Mammary epithelial cell (primary cell): ENCODE measurements around the gene SPSB4.

Experiments
- EZH2 ChIP-seq: IDR thresholded peaks from 2 replicates; pipeline ENCODE4 v1.6.1; 2012; ENCODE audit warnings: low read length, inconsistent platforms, borderline replicate concordance
- TF ChIP-seq, protein P1 (sequence below), 2 donors: IDR thresholded peaks in 1 of 2; conservative IDR thresholded peaks in 1 of 2; 2 replicates each; pipeline ENCODE4 v1.5.1; 2011 to 2012; ENCODE audit warnings: inconsistent platforms in 2 of 2, low read length in 2 of 2, mild to moderate bottlenecking in 2 of 2, control low read depth in 1 of 2, low read depth in 1 of 2; ENCODE audit not compliant: insufficient read depth in 1 of 2; ENCODE audit errors: extremely low read depth in 1 of 2

DNA sequence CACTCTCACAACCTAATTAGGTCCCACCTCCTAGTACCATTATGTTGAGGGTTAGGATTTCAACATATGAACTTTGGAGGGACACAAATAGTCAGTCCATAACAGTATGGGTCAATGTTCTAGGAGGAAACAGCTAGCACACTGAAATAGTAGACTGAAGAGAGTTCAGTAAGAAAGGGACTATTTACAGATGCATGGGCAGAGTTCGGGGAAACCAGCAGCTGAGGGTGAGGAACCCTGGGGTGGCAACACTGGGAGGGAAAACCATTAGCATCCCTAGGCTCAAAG is 102.5 kb downstream of the SPSB4 start:
- TF ChIP-seq, protein P1, sequence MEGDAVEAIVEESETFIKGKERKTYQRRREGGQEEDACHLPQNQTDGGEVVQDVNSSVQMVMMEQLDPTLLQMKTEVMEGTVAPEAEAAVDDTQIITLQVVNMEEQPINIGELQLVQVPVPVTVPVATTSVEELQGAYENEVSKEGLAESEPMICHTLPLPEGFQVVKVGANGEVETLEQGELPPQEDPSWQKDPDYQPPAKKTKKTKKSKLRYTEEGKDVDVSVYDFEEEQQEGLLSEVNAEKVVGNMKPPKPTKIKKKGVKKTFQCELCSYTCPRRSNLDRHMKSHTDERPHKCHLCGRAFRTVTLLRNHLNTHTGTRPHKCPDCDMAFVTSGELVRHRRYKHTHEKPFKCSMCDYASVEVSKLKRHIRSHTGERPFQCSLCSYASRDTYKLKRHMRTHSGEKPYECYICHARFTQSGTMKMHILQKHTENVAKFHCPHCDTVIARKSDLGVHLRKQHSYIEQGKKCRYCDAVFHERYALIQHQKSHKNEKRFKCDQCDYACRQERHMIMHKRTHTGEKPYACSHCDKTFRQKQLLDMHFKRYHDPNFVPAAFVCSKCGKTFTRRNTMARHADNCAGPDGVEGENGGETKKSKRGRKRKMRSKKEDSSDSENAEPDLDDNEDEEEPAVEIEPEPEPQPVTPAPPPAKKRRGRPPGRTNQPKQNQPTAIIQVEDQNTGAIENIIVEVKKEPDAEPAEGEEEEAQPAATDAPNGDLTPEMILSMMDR (conservative IDR thresholded peaks at IDR 0.05 in 1 of 2, IDR thresholded peaks at IDR 0.05 in 1 of 2; ENCODE audit: extremely low read depth in 1 of 2, insufficient read depth in 1 of 2, low read depth in 1 of 2, low read length in 2 of 2): no peak
- TF ChIP-seq EZH2: no peak
